Neural cell (in vitro differentiated cells): ENCODE measurements around the gene SNRPD2. TPM values are rescaled to one million over a fixed set of nuclear protein-coding genes. Genes with fewer than 3 reads are reported as not detected.
A peak's percentile ranks its signal among the peaks of the same experiment; 100 is the strongest.

Experiments
- H2AFZ ChIP-seq: fragments of 200-600, 300-800 bp; sonication (generic), shearing (Covaris generic); 2 replicates; pipeline ENCODE4 v1.6.0; 2014; ENCODE audit warnings: low read depth, mild to moderate bottlenecking, antibody characterized with exemption, low read length, moderate library complexity
- H3F3A ChIP-seq: fragments of 200-600 bp; shearing (Covaris generic); 2 replicates; pipeline ENCODE4 v1.6.1; 2016; ENCODE audit warnings: mild to moderate bottlenecking, moderate library complexity, mixed read lengths, antibody characterized with exemption, low read length; ENCODE audit not compliant: insufficient read depth, poor library complexity, severe bottlenecking
- H3K27ac ChIP-seq: fragments of 200-600, 300-800 bp; sonication (generic), shearing (Covaris generic); 2 replicates; pipeline ENCODE4 v1.5.1; 2014; ENCODE audit warnings: mild to moderate bottlenecking, low read length, moderate library complexity
- H3K27me3 ChIP-seq: fragments of 300-800, 200-600 bp; sonication (generic), shearing (Covaris generic); 2 replicates; pipeline ENCODE4 v1.6.0; 2014; ENCODE audit warnings: mild to moderate bottlenecking, low read depth, low read length, moderate library complexity; ENCODE audit not compliant: insufficient read depth
- H3K36me3 ChIP-seq: fragments of 300-800, 200-600 bp; sonication (generic), shearing (Covaris generic); 2 replicates; pipeline ENCODE4 v1.5.1; 2014; ENCODE audit warnings: mild to moderate bottlenecking, antibody characterized with exemption, low read length, moderate library complexity; ENCODE audit not compliant: insufficient read depth
- H3K4me2 ChIP-seq: fragments of 300-800, 200-600 bp; sonication (generic), shearing (Covaris generic); 2 replicates; pipeline ENCODE4 v1.6.0; 2014; ENCODE audit warnings: mild to moderate bottlenecking, low read length
- H3K4me3 ChIP-seq: fragments of 300-800, 200-600 bp; sonication (generic), shearing (Covaris generic); 2 replicates; pipeline ENCODE4 v1.5.1; 2014; ENCODE audit warnings: mild to moderate bottlenecking, low read length, moderate library complexity
- H3K79me2 ChIP-seq: fragments of 200-600 bp; shearing (Covaris generic); replicated peaks from 2 replicates; pipeline ENCODE4 v1.6.0; 2014; ENCODE audit warnings: mild to moderate bottlenecking, low read length, moderate library complexity; ENCODE audit not compliant: insufficient read depth
- H3K9ac ChIP-seq: fragments of 300-800, 200-600 bp; sonication (generic), shearing (Covaris generic); 2 replicates; pipeline ENCODE4 v1.6.1; 2016; ENCODE audit warnings: mild to moderate bottlenecking, low read length, mixed read lengths
- H3K9me2 ChIP-seq: fragments of 200-600 bp; shearing (Covaris generic); 2 replicates; pipeline ENCODE4 v1.6.1; 2016; ENCODE audit warnings: mild to moderate bottlenecking, low read length, mixed read lengths; ENCODE audit not compliant: insufficient read depth
- H3K9me3 ChIP-seq: fragments of 200-600, 300-800 bp; sonication (generic), shearing (Covaris generic); 2 replicates; pipeline ENCODE4 v1.6.1; 2016; ENCODE audit warnings: mild to moderate bottlenecking, mixed run types, low read length, moderate library complexity, mixed read lengths
- H4K20me1 ChIP-seq: fragments of 200-600 bp; shearing (Covaris generic); 2 replicates; pipeline ENCODE4 v1.6.1; 2016; ENCODE audit warnings: mild to moderate bottlenecking, mixed run types; ENCODE audit not compliant: insufficient read depth
- CTCF ChIP-seq: fragments of 450-650 bp; IDR thresholded peaks from 2 replicates; pipeline ENCODE4 v1.5.1; 2014; ENCODE audit warnings: antibody characterized with exemption, mild to moderate bottlenecking, moderate library complexity; ENCODE audit not compliant: poor library complexity, severe bottlenecking
- EP300 ChIP-seq: fragments of 450-650 bp; conservative IDR thresholded peaks from 2 replicates; pipeline ENCODE4 v1.6.1; 2014; ENCODE audit warnings: antibody characterized with exemption, mild to moderate bottlenecking, moderate library complexity; ENCODE audit not compliant: poor library complexity, severe bottlenecking
- EZH2 ChIP-seq: fragments of 200-600, 300-800 bp; shearing (Covaris generic), sonication (generic); IDR thresholded peaks from 2 replicates; pipeline ENCODE4 v1.6.1; 2014; ENCODE audit warnings: antibody characterized with exemption, low read length, borderline replicate concordance, mild to moderate bottlenecking; ENCODE audit not compliant: insufficient read depth, poor library complexity, severe bottlenecking
- MXI1 ChIP-seq: fragments of 450-650 bp; conservative IDR thresholded peaks from 2 replicates; pipeline ENCODE4 v1.6.1; 2014; ENCODE audit warnings: antibody characterized with exemption, mild to moderate bottlenecking; ENCODE audit not compliant: poor library complexity, severe bottlenecking
- POLR2AphosphoS5 ChIP-seq: IDR thresholded peaks from 2 replicates; pipeline ENCODE4 v1.6.1; 2012
- RAD21 ChIP-seq: fragments of 450-650 bp; conservative IDR thresholded peaks from 2 replicates; pipeline ENCODE4 v1.6.1; 2014; ENCODE audit warnings: antibody characterized with exemption, mild to moderate bottlenecking, moderate library complexity
- REST ChIP-seq: IDR thresholded peaks from 2 replicates; pipeline ENCODE4 v1.6.1; 2012; ENCODE audit warnings: borderline replicate concordance
- SMC3 ChIP-seq: fragments of 450-650 bp; conservative IDR thresholded peaks from 2 replicates; pipeline ENCODE4 v1.6.1; 2014; ENCODE audit warnings: antibody characterized with exemption, mild to moderate bottlenecking, moderate library complexity; ENCODE audit not compliant: poor library complexity
- TAF1 ChIP-seq: IDR thresholded peaks from 2 replicates; pipeline ENCODE4 v1.6.1; 2012; ENCODE audit warnings: low read depth
- polyA plus RNA-seq: library from polyadenylated mRNA; depleted of rRNA; stranded (reverse); fragments of >200 nt; gene quantifications from 2 replicates; pipeline ENCODE4 v1.2.3, GENCODE V29; 2014

Gene SNRPD2
- polyA plus RNA-seq, 1 donor from 2014 or later = 372 TPM

- Histone ChIP-seq H3K4me3 (no peak within 1 kb of the TSS), H3K4me2 (no peak within 1 kb of the TSS), H3K9me2 (no peaks in the 10 kb centered on the region), H3K27ac (no peak within 1 kb of the TSS), H3K79me2 (peaks cover 17% of the 10 kb centered on the region), H3K27me3 (no peaks in the 10 kb centered on the region), H4K20me1 (no peaks in the 10 kb centered on the region), H3K9me3 (no peaks in the 10 kb centered on the region), H3F3A (no peaks in the 10 kb centered on the region), H2AFZ (no peak within 1 kb of the TSS), H3K36me3 (no peaks in the 10 kb centered on the region), H3K9ac (no peak within 1 kb of the TSS)
- no peak for TF ChIP-seq TAF1
- no peak for TF ChIP-seq EZH2
- no peak for TF ChIP-seq POLR2AphosphoS5
- TF ChIP-seq SMC3 = no peak
- no peak for TF ChIP-seq MXI1
- no peak for TF ChIP-seq CTCF
- TF ChIP-seq EP300 = no peak
- no peak for TF ChIP-seq RAD21
- TF ChIP-seq REST = no peak
Measured at GRCh38 chr19:45733160-45733810, 41.5 kb upstream of the SNRPD2 start, which contains the start of gene MEIOSIN. Gene MEIOSIN, plus strand, starts transcription at chr19:45733439. Its CDS starts 1,938 bp downstream, at chr19:45735377.

- H2AFZ ChIP-seq = peak within 1 kb of the TSS; percentile 56
Measured at GRCh38 chr19:45730368-45731288, 38.9 kb upstream of the SNRPD2 start, which contains the start of gene FBXO46. Gene FBXO46, minus strand, starts transcription at chr19:45730896. Its CDS starts 17,401 bp downstream, at chr19:45713495.

More at GRCh38 chr19:45730368-45731288, 38.9 kb upstream of the SNRPD2 start, which contains the start of gene FBXO46:
- H3K36me3 ChIP-seq = no peaks in the 10 kb centered on the region
- H4K20me1 ChIP-seq = no peaks in the 10 kb centered on the region
- peak within 1 kb of the TSS; percentile 93 for H3K9ac ChIP-seq
- H3F3A ChIP-seq = no peaks in the 10 kb centered on the region
- H3K4me2 ChIP-seq = peak within 1 kb of the TSS; percentile 84
- H3K4me3 ChIP-seq = peak within 1 kb of the TSS; percentile 87
- no peaks in the 10 kb centered on the region for H3K27me3 ChIP-seq
- no peaks in the 10 kb centered on the region for H3K9me2 ChIP-seq
- no peaks in the 10 kb centered on the region for H3K9me3 ChIP-seq
- peak; percentile 60 for TF ChIP-seq MXI1
- TF ChIP-seq SMC3 = peak; percentile 11
- peak; percentile 54 for TF ChIP-seq REST
- no peak for TF ChIP-seq EZH2
- peak; percentile 93 for TF ChIP-seq POLR2AphosphoS5
- TF ChIP-seq EP300 = peak; percentile 72
- peak; percentile 53 for TF ChIP-seq TAF1
- TF ChIP-seq CTCF = peak; percentile 60
- TF ChIP-seq RAD21 = peak; percentile 34
- peaks cover 24% of the 10 kb centered on the region for H3K79me2 ChIP-seq
- H3K27ac ChIP-seq = peak within 1 kb of the TSS; percentile 79
